ENCODE results near the gene GZMB.

- no peak for TF ChIP-seq CTCF (IDR thresholded peaks at IDR 0.05 in 8 of 11, conservative IDR thresholded peaks at IDR 0.05 in 3 of 11)
- TF ChIP-seq POLR2A (IDR thresholded peaks at IDR 0.05) = no peak
Measured at GRCh38 chr14:24630872-24631477, 3.0 kb downstream of the GZMB start.

Measured in spleen (tissue), 7 donors.